GM23338 (cell line): ENCODE results near the gene GBF1. TPM values are rescaled to one million over a fixed set of nuclear protein-coding genes. Genes with fewer than 3 reads are reported as not detected.

Experiments used
- ATAC-seq: fragments of 200-7000 bp; cut with Tn5 transposase; 3 replicates; pipeline ENCODE4 v1.9.1; 2020
- DNase-seq: peaks from one replicate; pipeline ENCODE4 v3.0.0-alpha.2; 2015; ENCODE audit warnings: low spot score
- H2AFZ ChIP-seq: fragments of 200-600 bp; sonication (generic); 2 replicates; pipeline ENCODE4 v1.8.0; 2016; ENCODE audit warnings: antibody characterized with exemption, mild to moderate bottlenecking, moderate library complexity
- H3F3A ChIP-seq: fragments of 200-600 bp; sonication (generic); replicated peaks from 2 replicates; pipeline ENCODE4 v1.8.0; 2017; ENCODE audit warnings: antibody characterized with exemption, mixed run types, low read depth
- H3K27ac ChIP-seq: fragments of 200-600 bp; sonication (generic); 2 replicates; pipeline ENCODE4 v1.6.1; 2016; ENCODE audit warnings: low read depth
- H3K27me3 ChIP-seq: fragments of 200-600 bp; sonication (generic); 2 replicates; pipeline ENCODE4 v1.8.0; 2016; ENCODE audit warnings: mild to moderate bottlenecking, mixed run types, moderate library complexity; ENCODE audit not compliant: insufficient read depth
- H3K36me3 ChIP-seq: fragments of 200-600 bp; sonication (generic); 2 replicates; pipeline ENCODE4 v1.8.0; 2016; ENCODE audit warnings: mild to moderate bottlenecking; ENCODE audit not compliant: insufficient read depth
- H3K4me1 ChIP-seq: fragments of 200-600 bp; sonication (generic); 2 replicates; pipeline ENCODE4 v1.8.0; 2016; ENCODE audit warnings: mild to moderate bottlenecking, moderate library complexity; ENCODE audit not compliant: insufficient read depth
- H3K4me2 ChIP-seq: fragments of 200-600 bp; sonication (generic); 2 replicates; pipeline ENCODE4 v1.7.1; 2017; ENCODE audit warnings: mixed run types
- H3K4me3 ChIP-seq: fragments of 200-600 bp; sonication (generic); 2 replicates; pipeline ENCODE4 v1.6.1; 2016; ENCODE audit warnings: mixed run types
- H3K79me2 ChIP-seq: fragments of 200-600 bp; sonication (generic); replicated peaks from 2 replicates; pipeline ENCODE4 v1.8.0; 2017; ENCODE audit warnings: mild to moderate bottlenecking; ENCODE audit not compliant: insufficient read depth
- H3K9me2 ChIP-seq: fragments of 200-600 bp; sonication (generic); 2 replicates; pipeline ENCODE4 v1.8.0; 2017; ENCODE audit not compliant: insufficient read depth
- H4K20me1 ChIP-seq: fragments of 200-600 bp; sonication (generic); replicated peaks from 2 replicates; pipeline ENCODE4 v1.8.0; 2017; ENCODE audit warnings: mild to moderate bottlenecking; ENCODE audit not compliant: insufficient read depth
- H3K27ac Mint-ChIP-seq: 2 replicates; pipeline ENCODE4 v1.8.0; 2020; ENCODE audit warnings: inconsistent platforms, mild to moderate bottlenecking, moderate library complexity, mixed read lengths
- H3K27me3 Mint-ChIP-seq: 3 replicates; pipeline ENCODE4 v1.8.0; 2022; ENCODE audit warnings: low read depth, mild to moderate bottlenecking, moderate library complexity, mixed read lengths, inconsistent platforms; ENCODE audit not compliant: insufficient read depth, poor library complexity
- H3K36me3 Mint-ChIP-seq: 3 replicates; pipeline ENCODE4 v1.8.0; 2021; ENCODE audit warnings: low read depth, mild to moderate bottlenecking, inconsistent platforms, moderate library complexity, mixed read lengths
- H3K4me1 Mint-ChIP-seq: 3 replicates; pipeline ENCODE4 v1.8.0; 2020; ENCODE audit warnings: mild to moderate bottlenecking, inconsistent platforms, mixed read lengths
- H3K4me3 Mint-ChIP-seq: 3 replicates; pipeline ENCODE4 v1.8.0; 2021; ENCODE audit warnings: moderate library complexity, mild to moderate bottlenecking, inconsistent platforms, mixed read lengths
- H3K9me3 Mint-ChIP-seq: 3 replicates; pipeline ENCODE4 v1.8.0; 2020; ENCODE audit warnings: moderate library complexity, mild to moderate bottlenecking, inconsistent platforms, mixed read lengths
- CREB1 ChIP-seq: fragments of 250-450 bp; sonication (Bioruptor Pico); IDR thresholded peaks from 2 replicates; pipeline ENCODE4 v1.5.0; 2020; ENCODE audit warnings: low read depth, mild to moderate bottlenecking, moderate library complexity
- EZH2phosphoT487 ChIP-seq: fragments of 200-600 bp; sonication (generic); IDR thresholded peaks from one replicate; pipeline ENCODE4 v1.8.1; 2018; ENCODE audit warnings: antibody characterized with exemption; ENCODE audit not compliant: unreplicated experiment
- JUNB ChIP-seq: IDR thresholded peaks from one replicate; pipeline ENCODE4 v1.6.1; 2016; ENCODE audit warnings: antibody characterized with exemption; ENCODE audit not compliant: unreplicated experiment
- NANOG ChIP-seq: IDR thresholded peaks from 2 replicates; pipeline ENCODE4 v1.6.1; 2016; ENCODE audit warnings: antibody characterized with exemption, borderline replicate concordance
- polyA plus RNA-seq: library from polyadenylated mRNA; unstranded; fragments of >200 nt; fragmentation: Nextera tagmentation; extraction: Ambion mirVana; gene quantifications from 2 replicates; pipeline ENCODE4 v1.2.1, GENCODE V29; 2016
- total RNA-seq: library from RNA; depleted of rRNA; stranded (reverse); fragments of >200 nt; shearing (Covaris generic); gene quantifications from 2 replicates; pipeline ENCODE4 v1.2.3, GENCODE V29; 2014
- TF ChIP-seq, protein P1 (sequence below): IDR thresholded peaks from one replicate; pipeline ENCODE4 v1.6.1; 2018; ENCODE audit warnings: antibody characterized with exemption; ENCODE audit not compliant: unreplicated experiment
- TF ChIP-seq, protein P2 (sequence below): fragments of 250-450 bp; sonication (Bioruptor Pico); IDR thresholded peaks from 2 replicates; pipeline ENCODE4 v1.5.0; 2020; ENCODE audit warnings: mild to moderate bottlenecking, moderate library complexity
- TF ChIP-seq, protein P3 (sequence below), 2 experiments: fragments of 200-600 bp in 1 of 2; sonication (generic) in 1 of 2; conservative IDR thresholded peaks; 2 replicates each; pipeline versions ENCODE4 v1.5.1 to v1.6.1; 2016 to 2017; ENCODE audit warnings: antibody characterized with exemption in 2 of 2, low read depth in 2 of 2, mild to moderate bottlenecking in 2 of 2, moderate library complexity in 1 of 2
- TF ChIP-seq, protein P4 (sequence below): IDR thresholded peaks from 2 replicates; pipeline ENCODE4 v1.6.1; 2016; ENCODE audit warnings: antibody characterized with exemption

Gene GBF1
- total and polyA plus RNA-seq, 2 experiments from 2014 or later = 6.5 to 27.2 TPM

DNA sequence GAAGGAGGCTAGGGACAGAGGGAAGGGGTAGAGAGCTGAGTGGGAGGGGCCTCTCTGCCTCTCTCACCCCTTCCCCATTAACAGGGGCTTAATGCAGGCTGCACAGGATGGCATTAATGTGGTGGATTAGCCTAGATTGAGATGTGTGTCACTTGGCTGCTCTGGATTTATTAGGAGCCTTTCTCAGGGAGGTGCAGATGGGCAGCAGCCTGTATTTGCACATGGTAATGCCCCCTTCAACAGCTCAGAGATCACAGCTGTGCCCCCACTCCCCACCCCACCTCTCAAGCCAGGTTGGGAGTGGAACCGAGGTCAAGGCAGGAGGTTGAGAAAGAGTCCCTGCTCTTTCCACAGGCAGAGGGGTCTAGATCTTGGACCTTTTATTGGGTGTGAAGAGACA is 11.3 kb upstream of the GBF1 start:
- no peaks in the 10 kb centered on the region for H3K79me2 ChIP-seq
- Mint-ChIP-seq H3K9me3 (no peaks in the 10 kb centered on the region), H3K4me3 (no peak overlapping the region), H3K36me3 (no peaks in the 10 kb centered on the region), H3K27me3 (peaks cover 84% of the 10 kb centered on the region), H3K27ac (no peak overlapping the region), H3K4me1 (peaks cover 8% of the 10 kb centered on the region; the same call in 2 of the 3 replicates)
- no peak overlapping the region for H3K4me2 ChIP-seq
- peaks cover 4% of the 10 kb centered on the region; the same call in 1 of the 2 replicates for H3K4me1 ChIP-seq
- H3K27ac ChIP-seq = no peak overlapping the region
- no peaks in the 10 kb centered on the region for H3F3A ChIP-seq
- TF ChIP-seq, protein P1, sequence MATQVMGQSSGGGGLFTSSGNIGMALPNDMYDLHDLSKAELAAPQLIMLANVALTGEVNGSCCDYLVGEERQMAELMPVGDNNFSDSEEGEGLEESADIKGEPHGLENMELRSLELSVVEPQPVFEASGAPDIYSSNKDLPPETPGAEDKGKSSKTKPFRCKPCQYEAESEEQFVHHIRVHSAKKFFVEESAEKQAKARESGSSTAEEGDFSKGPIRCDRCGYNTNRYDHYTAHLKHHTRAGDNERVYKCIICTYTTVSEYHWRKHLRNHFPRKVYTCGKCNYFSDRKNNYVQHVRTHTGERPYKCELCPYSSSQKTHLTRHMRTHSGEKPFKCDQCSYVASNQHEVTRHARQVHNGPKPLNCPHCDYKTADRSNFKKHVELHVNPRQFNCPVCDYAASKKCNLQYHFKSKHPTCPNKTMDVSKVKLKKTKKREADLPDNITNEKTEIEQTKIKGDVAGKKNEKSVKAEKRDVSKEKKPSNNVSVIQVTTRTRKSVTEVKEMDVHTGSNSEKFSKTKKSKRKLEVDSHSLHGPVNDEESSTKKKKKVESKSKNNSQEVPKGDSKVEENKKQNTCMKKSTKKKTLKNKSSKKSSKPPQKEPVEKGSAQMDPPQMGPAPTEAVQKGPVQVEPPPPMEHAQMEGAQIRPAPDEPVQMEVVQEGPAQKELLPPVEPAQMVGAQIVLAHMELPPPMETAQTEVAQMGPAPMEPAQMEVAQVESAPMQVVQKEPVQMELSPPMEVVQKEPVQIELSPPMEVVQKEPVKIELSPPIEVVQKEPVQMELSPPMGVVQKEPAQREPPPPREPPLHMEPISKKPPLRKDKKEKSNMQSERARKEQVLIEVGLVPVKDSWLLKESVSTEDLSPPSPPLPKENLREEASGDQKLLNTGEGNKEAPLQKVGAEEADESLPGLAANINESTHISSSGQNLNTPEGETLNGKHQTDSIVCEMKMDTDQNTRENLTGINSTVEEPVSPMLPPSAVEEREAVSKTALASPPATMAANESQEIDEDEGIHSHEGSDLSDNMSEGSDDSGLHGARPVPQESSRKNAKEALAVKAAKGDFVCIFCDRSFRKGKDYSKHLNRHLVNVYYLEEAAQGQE = no peak
- TF ChIP-seq JUNB (no peak), CREB1 (no peak)
- no peaks in the 10 kb centered on the region for H3K9me2 ChIP-seq
- no peak overlapping the region for H3K4me3 ChIP-seq
- H3K36me3 ChIP-seq = no peaks in the 10 kb centered on the region
- H3K27me3 ChIP-seq = peaks cover 98% of the 10 kb centered on the region
- DNase-seq (no peak), ATAC-seq (no peak)
- peaks cover 7% of the 10 kb centered on the region; the same call in 1 of the 2 replicates for H4K20me1 ChIP-seq
- no peak overlapping the region for H2AFZ ChIP-seq

DNA sequence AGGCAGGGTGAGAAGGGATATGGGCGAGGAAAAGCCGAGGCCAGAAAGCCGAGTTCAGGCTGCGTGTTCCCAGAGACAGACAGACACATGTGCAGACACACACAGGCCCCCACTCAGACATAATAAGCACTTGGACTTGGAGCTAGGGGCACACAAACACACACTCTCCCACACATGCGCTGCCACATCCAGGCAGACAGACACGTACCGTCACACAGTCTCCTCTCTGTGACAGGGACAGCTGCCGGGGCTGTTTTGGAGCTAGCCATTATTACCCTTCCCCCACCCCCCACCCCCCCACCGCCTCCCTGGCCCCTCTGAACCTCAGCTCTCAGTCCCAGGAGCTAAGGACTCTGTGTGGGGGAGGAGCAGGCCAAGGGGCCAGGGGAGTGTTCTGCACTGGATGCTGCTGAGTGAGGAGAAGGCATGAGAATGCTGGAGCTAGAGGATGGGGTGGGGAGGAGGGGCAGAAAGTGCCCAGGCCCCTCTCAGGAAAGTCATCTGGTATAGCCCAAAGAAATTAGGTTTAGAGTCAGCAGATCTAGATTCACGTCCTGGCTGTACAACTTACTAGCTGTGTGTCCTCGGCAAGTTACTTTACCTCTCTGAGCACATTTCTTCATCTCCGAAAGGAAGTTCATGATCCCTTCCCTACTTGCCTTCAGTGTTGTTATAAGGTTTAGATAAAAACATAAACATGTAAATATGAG is 10.3 kb upstream of the GBF1 start:
- no peak for ATAC-seq
- Mint-ChIP-seq H3K36me3 (no peaks in the 10 kb centered on the region), H3K9me3 (no peaks in the 10 kb centered on the region), H3K27me3 (peaks cover 84% of the 10 kb centered on the region), H3K4me1 (peaks cover 8% of the 10 kb centered on the region), H3K4me3 (no peak overlapping the region), H3K27ac (no peak overlapping the region)
- H3K27me3 ChIP-seq = peaks cover 98% of the 10 kb centered on the region
- H4K20me1 ChIP-seq = no peaks in the 10 kb centered on the region; the same call in 1 of the 2 replicates
- H3K4me1 ChIP-seq = peaks cover 3% of the 10 kb centered on the region; the same call in 1 of the 2 replicates
- H3K79me2 ChIP-seq = no peaks in the 10 kb centered on the region
- H2AFZ ChIP-seq = no peak overlapping the region
- no peak overlapping the region for H3K27ac ChIP-seq
- H3K9me2 ChIP-seq = no peaks in the 10 kb centered on the region
- H3K36me3 ChIP-seq = no peaks in the 10 kb centered on the region
- H3F3A ChIP-seq = no peaks in the 10 kb centered on the region
- H3K4me2 ChIP-seq = no peak overlapping the region
- H3K4me3 ChIP-seq = no peak overlapping the region
- DNase-seq = no peak
- no peak for TF ChIP-seq EZH2phosphoT487
- no peak for TF ChIP-seq CREB1
- no peak for TF ChIP-seq NANOG
- TF ChIP-seq, protein P2, sequence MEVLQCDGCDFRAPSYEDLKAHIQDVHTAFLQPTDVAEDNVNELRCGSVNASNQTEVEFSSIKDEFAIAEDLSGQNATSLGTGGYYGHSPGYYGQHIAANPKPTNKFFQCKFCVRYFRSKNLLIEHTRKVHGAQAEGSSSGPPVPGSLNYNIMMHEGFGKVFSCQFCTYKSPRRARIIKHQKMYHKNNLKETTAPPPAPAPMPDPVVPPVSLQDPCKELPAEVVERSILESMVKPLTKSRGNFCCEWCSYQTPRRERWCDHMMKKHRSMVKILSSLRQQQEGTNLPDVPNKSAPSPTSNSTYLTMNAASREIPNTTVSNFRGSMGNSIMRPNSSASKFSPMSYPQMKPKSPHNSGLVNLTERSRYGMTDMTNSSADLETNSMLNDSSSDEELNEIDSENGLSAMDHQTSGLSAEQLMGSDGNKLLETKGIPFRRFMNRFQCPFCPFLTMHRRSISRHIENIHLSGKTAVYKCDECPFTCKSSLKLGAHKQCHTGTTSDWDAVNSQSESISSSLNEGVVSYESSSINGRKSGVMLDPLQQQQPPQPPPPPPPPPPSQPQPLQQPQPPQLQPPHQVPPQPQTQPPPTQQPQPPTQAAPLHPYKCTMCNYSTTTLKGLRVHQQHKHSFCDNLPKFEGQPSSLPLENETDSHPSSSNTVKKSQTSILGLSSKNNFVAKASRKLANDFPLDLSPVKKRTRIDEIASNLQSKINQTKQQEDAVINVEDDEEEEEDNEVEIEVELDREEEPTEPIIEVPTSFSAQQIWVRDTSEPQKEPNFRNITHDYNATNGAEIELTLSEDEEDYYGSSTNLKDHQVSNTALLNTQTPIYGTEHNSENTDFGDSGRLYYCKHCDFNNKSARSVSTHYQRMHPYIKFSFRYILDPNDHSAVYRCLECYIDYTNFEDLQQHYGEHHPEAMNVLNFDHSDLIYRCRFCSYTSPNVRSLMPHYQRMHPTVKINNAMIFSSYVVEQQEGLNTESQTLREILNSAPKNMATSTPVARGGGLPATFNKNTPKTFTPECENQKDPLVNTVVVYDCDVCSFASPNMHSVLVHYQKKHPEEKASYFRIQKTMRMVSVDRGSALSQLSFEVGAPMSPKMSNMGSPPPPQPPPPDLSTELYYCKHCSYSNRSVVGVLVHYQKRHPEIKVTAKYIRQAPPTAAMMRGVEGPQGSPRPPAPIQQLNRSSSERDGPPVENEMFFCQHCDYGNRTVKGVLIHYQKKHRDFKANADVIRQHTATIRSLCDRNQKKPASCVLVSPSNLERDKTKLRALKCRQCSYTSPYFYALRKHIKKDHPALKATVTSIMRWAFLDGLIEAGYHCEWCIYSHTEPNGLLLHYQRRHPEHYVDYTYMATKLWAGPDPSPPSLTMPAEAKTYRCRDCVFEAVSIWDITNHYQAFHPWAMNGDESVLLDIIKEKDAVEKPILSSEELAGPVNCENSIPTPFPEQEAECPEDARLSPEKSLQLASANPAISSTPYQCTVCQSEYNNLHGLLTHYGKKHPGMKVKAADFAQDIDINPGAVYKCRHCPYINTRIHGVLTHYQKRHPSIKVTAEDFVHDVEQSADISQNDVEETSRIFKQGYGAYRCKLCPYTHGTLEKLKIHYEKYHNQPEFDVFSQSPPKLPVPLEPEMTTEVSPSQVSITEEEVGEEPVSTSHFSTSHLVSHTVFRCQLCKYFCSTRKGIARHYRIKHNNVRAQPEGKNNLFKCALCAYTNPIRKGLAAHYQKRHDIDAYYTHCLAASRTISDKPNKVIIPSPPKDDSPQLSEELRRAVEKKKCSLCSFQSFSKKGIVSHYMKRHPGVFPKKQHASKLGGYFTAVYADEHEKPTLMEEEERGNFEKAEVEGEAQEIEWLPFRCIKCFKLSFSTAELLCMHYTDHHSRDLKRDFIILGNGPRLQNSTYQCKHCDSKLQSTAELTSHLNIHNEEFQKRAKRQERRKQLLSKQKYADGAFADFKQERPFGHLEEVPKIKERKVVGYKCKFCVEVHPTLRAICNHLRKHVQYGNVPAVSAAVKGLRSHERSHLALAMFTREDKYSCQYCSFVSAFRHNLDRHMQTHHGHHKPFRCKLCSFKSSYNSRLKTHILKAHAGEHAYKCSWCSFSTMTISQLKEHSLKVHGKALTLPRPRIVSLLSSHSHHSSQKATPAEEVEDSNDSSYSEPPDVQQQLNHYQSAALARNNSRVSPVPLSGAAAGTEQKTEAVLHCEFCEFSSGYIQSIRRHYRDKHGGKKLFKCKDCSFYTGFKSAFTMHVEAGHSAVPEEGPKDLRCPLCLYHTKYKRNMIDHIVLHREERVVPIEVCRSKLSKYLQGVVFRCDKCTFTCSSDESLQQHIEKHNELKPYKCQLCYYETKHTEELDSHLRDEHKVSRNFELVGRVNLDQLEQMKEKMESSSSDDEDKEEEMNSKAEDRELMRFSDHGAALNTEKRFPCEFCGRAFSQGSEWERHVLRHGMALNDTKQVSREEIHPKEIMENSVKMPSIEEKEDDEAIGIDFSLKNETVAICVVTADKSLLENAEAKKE = no peak
- TF ChIP-seq, protein P3, sequence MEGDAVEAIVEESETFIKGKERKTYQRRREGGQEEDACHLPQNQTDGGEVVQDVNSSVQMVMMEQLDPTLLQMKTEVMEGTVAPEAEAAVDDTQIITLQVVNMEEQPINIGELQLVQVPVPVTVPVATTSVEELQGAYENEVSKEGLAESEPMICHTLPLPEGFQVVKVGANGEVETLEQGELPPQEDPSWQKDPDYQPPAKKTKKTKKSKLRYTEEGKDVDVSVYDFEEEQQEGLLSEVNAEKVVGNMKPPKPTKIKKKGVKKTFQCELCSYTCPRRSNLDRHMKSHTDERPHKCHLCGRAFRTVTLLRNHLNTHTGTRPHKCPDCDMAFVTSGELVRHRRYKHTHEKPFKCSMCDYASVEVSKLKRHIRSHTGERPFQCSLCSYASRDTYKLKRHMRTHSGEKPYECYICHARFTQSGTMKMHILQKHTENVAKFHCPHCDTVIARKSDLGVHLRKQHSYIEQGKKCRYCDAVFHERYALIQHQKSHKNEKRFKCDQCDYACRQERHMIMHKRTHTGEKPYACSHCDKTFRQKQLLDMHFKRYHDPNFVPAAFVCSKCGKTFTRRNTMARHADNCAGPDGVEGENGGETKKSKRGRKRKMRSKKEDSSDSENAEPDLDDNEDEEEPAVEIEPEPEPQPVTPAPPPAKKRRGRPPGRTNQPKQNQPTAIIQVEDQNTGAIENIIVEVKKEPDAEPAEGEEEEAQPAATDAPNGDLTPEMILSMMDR (conservative IDR thresholded peaks at IDR 0.05; ENCODE audit: low read depth in 2 of 2) = no peak
- TF ChIP-seq JUNB = no peak
- TF ChIP-seq, protein P4, sequence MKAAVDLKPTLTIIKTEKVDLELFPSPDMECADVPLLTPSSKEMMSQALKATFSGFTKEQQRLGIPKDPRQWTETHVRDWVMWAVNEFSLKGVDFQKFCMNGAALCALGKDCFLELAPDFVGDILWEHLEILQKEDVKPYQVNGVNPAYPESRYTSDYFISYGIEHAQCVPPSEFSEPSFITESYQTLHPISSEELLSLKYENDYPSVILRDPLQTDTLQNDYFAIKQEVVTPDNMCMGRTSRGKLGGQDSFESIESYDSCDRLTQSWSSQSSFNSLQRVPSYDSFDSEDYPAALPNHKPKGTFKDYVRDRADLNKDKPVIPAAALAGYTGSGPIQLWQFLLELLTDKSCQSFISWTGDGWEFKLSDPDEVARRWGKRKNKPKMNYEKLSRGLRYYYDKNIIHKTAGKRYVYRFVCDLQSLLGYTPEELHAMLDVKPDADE = no peak
